Neural progenitor cell (in vitro differentiated cells): ENCODE measurements around the gene C1QTNF1.

Source experiments
- CTCF ChIP-seq: fragments of 200-600 bp; sonication (generic); IDR thresholded peaks from 2 replicates; pipeline ENCODE4 v1.5.1; 2017; ENCODE audit warnings: antibody characterized with exemption, mild to moderate bottlenecking
- EZH2 ChIP-seq: fragments of 200-600 bp; sonication (generic); IDR thresholded peaks from 2 replicates; pipeline ENCODE4 v1.6.1; 2017; ENCODE audit warnings: antibody characterized with exemption, mild to moderate bottlenecking, moderate library complexity
- EZH2phosphoT487 ChIP-seq: fragments of 200-600 bp; sonication (generic); IDR thresholded peaks from 2 replicates; pipeline ENCODE4 v1.6.1; 2017; ENCODE audit warnings: antibody characterized with exemption

- TF ChIP-seq CTCF (no peak), EZH2phosphoT487 (no peak), EZH2 (no peak)
Observed at GRCh38 chr17:78996781-78997201, 27.2 kb upstream of the C1QTNF1 start.
